Glutamatergic neuron (in vitro differentiated cells): ENCODE measurements around the gene CEND1. TPM values are rescaled to one million over a fixed set of nuclear protein-coding genes. Genes with fewer than 3 reads are reported as not detected.

Experiments
- DNase-seq: peaks from one replicate; pipeline ENCODE4 v3.0.0; 2022
- H3K27ac Mint-ChIP-seq: one replicate; pipeline ENCODE4 v1.8.0; 2020; ENCODE audit warnings: mild to moderate bottlenecking, mixed read lengths, inconsistent platforms; ENCODE audit not compliant: unreplicated experiment
- H3K27me3 Mint-ChIP-seq: one replicate; pipeline ENCODE4 v1.8.0; 2020; ENCODE audit warnings: mild to moderate bottlenecking, moderate library complexity, mixed read lengths, inconsistent platforms; ENCODE audit not compliant: unreplicated experiment
- H3K36me3 Mint-ChIP-seq: one replicate; pipeline ENCODE4 v1.8.0; 2020; ENCODE audit warnings: mild to moderate bottlenecking, mixed read lengths, inconsistent platforms; ENCODE audit not compliant: unreplicated experiment
- H3K4me1 Mint-ChIP-seq: one replicate; pipeline ENCODE4 v1.8.0; 2020; ENCODE audit warnings: mild to moderate bottlenecking, low read depth, mixed read lengths, inconsistent platforms; ENCODE audit not compliant: unreplicated experiment
- H3K4me3 Mint-ChIP-seq: one replicate; pipeline ENCODE4 v1.8.0; 2020; ENCODE audit warnings: mild to moderate bottlenecking, mixed read lengths, inconsistent platforms; ENCODE audit not compliant: unreplicated experiment
- H3K9me3 Mint-ChIP-seq: one replicate; pipeline ENCODE4 v1.8.0; 2020; ENCODE audit warnings: mild to moderate bottlenecking, moderate library complexity, mixed read lengths, inconsistent platforms; ENCODE audit not compliant: unreplicated experiment
- total RNA-seq: library from RNA; stranded (reverse); fragmentation: NEBNext Ultra II Directional; extraction: Animal tissue kit (Norgen Biotek cat#: 25700); gene quantifications from one replicate; pipeline ENCODE4 v1.2.1, GENCODE V29; 2021; ENCODE audit not compliant: unreplicated experiment
- TF ChIP-seq, protein P1 (sequence below): fragments of 200-600 bp; sonication (generic); IDR thresholded peaks from one replicate; pipeline ENCODE4 v1.5.0; 2021; ENCODE audit not compliant: partially characterized antibody, unreplicated experiment

CEND1 gene
- total RNA-seq, 1 donor from 2014 or later: 58.7 TPM

DNA sequence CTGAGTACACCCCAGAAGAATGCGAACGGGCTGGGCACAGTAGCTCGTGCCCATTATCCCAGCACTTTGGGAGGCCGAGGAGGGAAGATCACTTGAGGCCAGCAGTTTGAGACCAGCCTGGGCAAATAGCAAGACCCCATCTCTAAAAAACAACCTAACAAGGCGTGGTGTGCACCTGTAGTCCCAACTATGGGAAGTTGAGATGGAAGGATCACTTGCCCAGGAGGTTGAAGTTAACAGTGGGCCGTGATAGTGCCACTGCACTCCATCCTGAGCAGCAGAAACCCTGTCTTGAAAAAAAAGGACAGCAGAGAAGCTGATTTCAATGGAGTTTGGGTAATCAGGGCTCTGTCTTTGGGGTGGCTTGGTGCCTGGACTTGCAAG lies 23.2 kb upstream of the CEND1 start:
- Mint-ChIP-seq H3K27ac (no peak overlapping the region), H3K27me3 (peaks cover 5% of the 10 kb centered on the region), H3K4me3 (no peak overlapping the region)

DNA sequence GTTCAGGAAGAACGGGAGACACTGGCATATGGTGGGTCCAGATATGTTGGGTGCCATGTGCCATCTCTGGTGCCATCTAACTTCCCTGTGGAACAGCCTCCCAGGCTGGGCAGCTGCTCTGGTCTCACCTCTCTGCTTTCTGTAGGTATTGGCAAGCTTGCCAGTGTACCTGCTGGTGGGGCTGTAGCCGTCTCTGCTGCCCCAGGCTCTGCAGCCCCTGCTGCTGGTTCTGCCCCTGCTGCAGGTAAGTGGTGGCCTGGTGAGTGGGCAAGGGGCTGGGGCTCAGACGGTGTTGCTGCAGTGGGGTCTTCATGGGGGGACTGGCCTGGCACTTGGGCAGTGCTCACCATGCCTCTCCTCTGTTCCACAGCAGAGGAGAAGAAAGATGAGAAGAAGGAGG lies 22.5 kb upstream of the CEND1 start:
- no peak for DNase-seq
- Mint-ChIP-seq H3K9me3 (peaks cover 7% of the 10 kb centered on the region), H3K4me1 (peaks cover 11% of the 10 kb centered on the region), H3K27me3 (peaks cover 8% of the 10 kb centered on the region), H3K36me3 (no peaks in the 10 kb centered on the region), H3K27ac (no peak overlapping the region), H3K4me3 (no peak overlapping the region)
- TF ChIP-seq, protein P1, sequence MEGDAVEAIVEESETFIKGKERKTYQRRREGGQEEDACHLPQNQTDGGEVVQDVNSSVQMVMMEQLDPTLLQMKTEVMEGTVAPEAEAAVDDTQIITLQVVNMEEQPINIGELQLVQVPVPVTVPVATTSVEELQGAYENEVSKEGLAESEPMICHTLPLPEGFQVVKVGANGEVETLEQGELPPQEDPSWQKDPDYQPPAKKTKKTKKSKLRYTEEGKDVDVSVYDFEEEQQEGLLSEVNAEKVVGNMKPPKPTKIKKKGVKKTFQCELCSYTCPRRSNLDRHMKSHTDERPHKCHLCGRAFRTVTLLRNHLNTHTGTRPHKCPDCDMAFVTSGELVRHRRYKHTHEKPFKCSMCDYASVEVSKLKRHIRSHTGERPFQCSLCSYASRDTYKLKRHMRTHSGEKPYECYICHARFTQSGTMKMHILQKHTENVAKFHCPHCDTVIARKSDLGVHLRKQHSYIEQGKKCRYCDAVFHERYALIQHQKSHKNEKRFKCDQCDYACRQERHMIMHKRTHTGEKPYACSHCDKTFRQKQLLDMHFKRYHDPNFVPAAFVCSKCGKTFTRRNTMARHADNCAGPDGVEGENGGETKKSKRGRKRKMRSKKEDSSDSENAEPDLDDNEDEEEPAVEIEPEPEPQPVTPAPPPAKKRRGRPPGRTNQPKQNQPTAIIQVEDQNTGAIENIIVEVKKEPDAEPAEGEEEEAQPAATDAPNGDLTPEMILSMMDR: no peak

More for the DNA sequence above, 23.2 kb upstream of the CEND1 start:
- no peaks in the 10 kb centered on the region for H3K36me3 Mint-ChIP-seq
- DNase-seq: no peak
- H3K4me1 Mint-ChIP-seq: peaks cover 11% of the 10 kb centered on the region
- H3K9me3 Mint-ChIP-seq: peaks cover 5% of the 10 kb centered on the region
- TF ChIP-seq, protein P1: no peak

DNA sequence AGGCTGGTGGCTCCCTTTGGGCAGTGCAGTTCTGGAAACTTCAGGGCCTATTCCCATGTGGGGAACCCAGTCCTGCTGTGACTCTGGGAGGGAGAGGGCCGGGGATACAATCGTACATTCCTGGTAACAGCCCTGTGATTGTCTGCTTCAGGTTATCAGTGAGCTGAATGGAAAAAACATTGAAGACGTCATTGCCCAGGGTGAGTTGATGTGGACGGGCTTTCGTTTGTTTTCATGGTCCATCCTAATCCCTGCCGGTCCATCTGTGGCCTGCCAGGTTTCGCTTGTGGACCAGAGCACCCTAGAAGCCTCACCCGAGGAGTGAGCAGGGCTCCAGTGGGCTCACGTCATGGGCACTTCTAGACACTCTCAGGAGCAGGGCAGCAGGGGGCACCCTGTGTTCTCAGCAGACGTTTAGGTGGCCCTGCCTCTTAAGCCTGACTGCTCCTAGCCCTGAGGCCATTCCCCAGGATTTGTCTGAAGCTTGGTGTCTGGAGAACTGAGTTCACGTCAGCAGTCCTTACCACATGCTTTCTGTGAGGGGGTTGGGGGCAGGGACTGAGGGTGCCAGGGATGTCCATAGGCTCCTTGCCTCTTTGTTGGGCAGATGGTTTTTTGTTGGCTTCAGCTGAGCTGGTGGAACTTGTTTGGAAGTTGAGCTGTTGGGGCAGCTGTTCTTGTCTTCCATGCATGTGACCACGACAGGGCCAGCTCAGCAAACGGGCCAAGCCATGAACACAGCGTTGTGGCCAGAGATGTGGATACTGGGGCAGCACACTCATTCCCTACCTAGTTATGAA lies 21.8 kb upstream of the CEND1 start:
- no peak for DNase-seq
- Mint-ChIP-seq H3K27ac (peak overlapping the region; percentile 48), H3K27me3 (peaks cover 8% of the 10 kb centered on the region), H3K4me1 (peaks cover 11% of the 10 kb centered on the region), H3K9me3 (peaks cover 7% of the 10 kb centered on the region), H3K36me3 (no peaks in the 10 kb centered on the region), H3K4me3 (peak overlapping the region; percentile 92)
- TF ChIP-seq, protein P1: no peak

DNA sequence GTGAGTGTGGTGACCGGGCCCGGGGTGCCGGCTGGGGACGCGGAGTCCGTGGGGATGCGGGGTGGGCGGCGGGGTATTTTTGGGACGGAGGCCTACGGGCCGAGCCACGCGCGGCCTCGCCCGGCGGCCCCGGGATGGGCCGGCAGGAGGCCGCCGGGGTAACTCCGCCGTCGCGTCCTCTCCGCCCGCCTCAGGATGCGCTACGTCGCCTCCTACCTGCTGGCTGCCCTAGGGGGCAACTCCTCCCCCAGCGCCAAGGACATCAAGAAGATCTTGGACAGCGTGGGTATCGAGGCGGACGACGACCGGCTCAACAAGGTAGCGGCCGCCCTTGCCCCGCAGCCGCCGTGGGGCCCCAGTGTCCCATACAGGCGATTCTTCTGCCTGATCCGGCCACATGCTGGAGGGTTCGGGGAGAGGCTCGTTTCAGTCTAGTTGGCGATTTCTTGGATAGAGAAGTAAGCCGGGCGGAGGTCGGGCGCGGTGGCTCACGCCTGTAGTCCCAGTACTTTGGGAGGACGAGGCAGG lies 20.2 kb upstream of the CEND1 start:
- Mint-ChIP-seq H3K9me3 (peaks cover 12% of the 10 kb centered on the region), H3K36me3 (no peaks in the 10 kb centered on the region), H3K4me1 (peaks cover 15% of the 10 kb centered on the region), H3K27ac (peak overlapping the region; percentile 59), H3K4me3 (peak overlapping the region; percentile 96), H3K27me3 (peaks cover 14% of the 10 kb centered on the region)
- DNase-seq: peak; percentile 33
- TF ChIP-seq, protein P1: no peak
